ENCODE data around the gene TEF.

GRCh38 chr22:41435560-41435959, 53.8 kb downstream of the TEF start:
- TF ChIP-seq EZH2 (IDR thresholded peaks at IDR 0.05; ENCODE audit: borderline replicate concordance): no peak
- no peak for TF ChIP-seq CTCF (IDR thresholded peaks at IDR 0.05; ENCODE audit: poor library complexity)
